ENCODE data around the gene TM4SF5.

GRCh38 chr17:4751932-4752331, 19.8 kb upstream of the TM4SF5 start:
- TF ChIP-seq, protein P1, sequence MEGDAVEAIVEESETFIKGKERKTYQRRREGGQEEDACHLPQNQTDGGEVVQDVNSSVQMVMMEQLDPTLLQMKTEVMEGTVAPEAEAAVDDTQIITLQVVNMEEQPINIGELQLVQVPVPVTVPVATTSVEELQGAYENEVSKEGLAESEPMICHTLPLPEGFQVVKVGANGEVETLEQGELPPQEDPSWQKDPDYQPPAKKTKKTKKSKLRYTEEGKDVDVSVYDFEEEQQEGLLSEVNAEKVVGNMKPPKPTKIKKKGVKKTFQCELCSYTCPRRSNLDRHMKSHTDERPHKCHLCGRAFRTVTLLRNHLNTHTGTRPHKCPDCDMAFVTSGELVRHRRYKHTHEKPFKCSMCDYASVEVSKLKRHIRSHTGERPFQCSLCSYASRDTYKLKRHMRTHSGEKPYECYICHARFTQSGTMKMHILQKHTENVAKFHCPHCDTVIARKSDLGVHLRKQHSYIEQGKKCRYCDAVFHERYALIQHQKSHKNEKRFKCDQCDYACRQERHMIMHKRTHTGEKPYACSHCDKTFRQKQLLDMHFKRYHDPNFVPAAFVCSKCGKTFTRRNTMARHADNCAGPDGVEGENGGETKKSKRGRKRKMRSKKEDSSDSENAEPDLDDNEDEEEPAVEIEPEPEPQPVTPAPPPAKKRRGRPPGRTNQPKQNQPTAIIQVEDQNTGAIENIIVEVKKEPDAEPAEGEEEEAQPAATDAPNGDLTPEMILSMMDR (IDR thresholded peaks at IDR 0.05), result no peak
- TF ChIP-seq POLR2AphosphoS5 (IDR thresholded peaks at IDR 0.05), result no peak
